GM23248 (cell line): ENCODE measurements around the gene NUDT14. TPM values are rescaled to one million over a fixed set of nuclear protein-coding genes. Genes with fewer than 3 reads are reported as not detected.

ENCODE experiments used
- DNase-seq: peaks from one replicate; pipeline ENCODE4 v3.0.0-alpha.2; 2015
- H2AFZ ChIP-seq: fragments of 200-600 bp; sonication (generic); 2 replicates; pipeline ENCODE4 v1.6.1; 2016; ENCODE audit warnings: antibody characterized with exemption
- H3F3A ChIP-seq: fragments of 200-600 bp; sonication (generic); 2 replicates; pipeline ENCODE4 v1.6.1; 2016; ENCODE audit warnings: mild to moderate bottlenecking, antibody characterized with exemption, mixed run types; ENCODE audit not compliant: insufficient read depth
- H3K27ac ChIP-seq: fragments of 200-600 bp; sonication (generic); 2 replicates; pipeline ENCODE4 v1.5.1; 2016; ENCODE audit warnings: mild to moderate bottlenecking
- H3K27me3 ChIP-seq: fragments of 200-600 bp; sonication (generic); replicated peaks from 2 replicates; pipeline ENCODE4 v1.6.1; 2016; ENCODE audit warnings: mild to moderate bottlenecking; ENCODE audit not compliant: insufficient read depth
- H3K36me3 ChIP-seq: fragments of 200-600 bp; sonication (generic); 2 replicates; pipeline ENCODE4 v1.6.1; 2016; ENCODE audit warnings: low read depth, mild to moderate bottlenecking
- H3K4me1 ChIP-seq: fragments of 200-600 bp; sonication (generic); 2 replicates; pipeline ENCODE4 v1.6.1; 2016; ENCODE audit warnings: mild to moderate bottlenecking; ENCODE audit not compliant: insufficient read depth
- H3K4me2 ChIP-seq: fragments of 200-600 bp; sonication (generic); one replicate; pipeline ENCODE4 v1.6.1; 2016; ENCODE audit warnings: mild to moderate bottlenecking; ENCODE audit not compliant: unreplicated experiment
- H3K4me3 ChIP-seq: fragments of 200-600 bp; sonication (generic); 2 replicates; pipeline ENCODE4 v1.5.1; 2016; ENCODE audit warnings: mild to moderate bottlenecking
- H3K79me2 ChIP-seq: fragments of 200-600 bp; sonication (generic); 2 replicates; pipeline ENCODE4 v1.6.1; 2016; ENCODE audit warnings: mild to moderate bottlenecking; ENCODE audit not compliant: insufficient read depth
- H3K9ac ChIP-seq: fragments of 200-600 bp; sonication (generic); 2 replicates; pipeline ENCODE4 v1.6.1; 2016; ENCODE audit warnings: mild to moderate bottlenecking
- H3K9me2 ChIP-seq: fragments of 200-600 bp; sonication (generic); 2 replicates; pipeline ENCODE4 v1.6.1; 2016; ENCODE audit warnings: mixed run types, mild to moderate bottlenecking, moderate library complexity; ENCODE audit not compliant: insufficient read depth
- H3K9me3 ChIP-seq: fragments of 200-600 bp; sonication (generic); one replicate; pipeline ENCODE4 v1.6.1; 2017; ENCODE audit warnings: low read depth
- H4K20me1 ChIP-seq: fragments of 200-600 bp; sonication (generic); 2 replicates; pipeline ENCODE4 v1.6.0; 2016; ENCODE audit not compliant: insufficient read depth
- EZH2 ChIP-seq: fragments of 200-600 bp; sonication (generic); IDR thresholded peaks from 2 replicates; pipeline ENCODE4 v1.6.1; 2018; ENCODE audit warnings: antibody characterized with exemption, mild to moderate bottlenecking; ENCODE audit not compliant: insufficient read depth, poor library complexity, severe bottlenecking
- EZH2phosphoT487 ChIP-seq: fragments of 200-600 bp; sonication (generic); IDR thresholded peaks from 2 replicates; pipeline ENCODE4 v1.6.1; 2018; ENCODE audit warnings: antibody characterized with exemption, moderate library complexity, mild to moderate bottlenecking, low read depth; ENCODE audit not compliant: insufficient read depth
- WGBS, 2 experiments: methylation state at CpG; one replicate each; pipeline ENCODE4 v1.1.6; 2015 to 2017; ENCODE audit warnings: low lambda C conversion rate in 2 of 2, low coverage in 1 of 2; ENCODE audit errors: missing lambda C conversion rate in 2 of 2; 5-methylcytosine and 5-hydroxymethylcytosine counted together
- in situ Hi-C: fragments of 300-500 bp; cut with MboI; formaldehyde crosslinking; loops from 2 replicates; pipeline ENCODE4 v1.15.0; 2020
- polyA plus RNA-seq: library from polyadenylated mRNA; unstranded; fragments of >200 nt; fragmentation: Nextera tagmentation; extraction: Ambion mirVana; gene quantifications from 2 replicates; pipeline ENCODE4 v1.2.1, GENCODE V29; 2016
- total RNA-seq: library from RNA; depleted of rRNA; stranded (reverse); fragments of >200 nt; shearing (Covaris generic); gene quantifications from 2 replicates; pipeline ENCODE4 v1.2.3, GENCODE V29; 2014

The NUDT14 gene
- total and polyA plus RNA-seq, 2 experiments from 2014 or later = 8.6 to 10.8 TPM

- H3K27me3 ChIP-seq = no peaks in the 10 kb centered on the region
- no peaks in the 10 kb centered on the region for H3F3A ChIP-seq
- no peak overlapping the region for H3K4me2 ChIP-seq
- 92 to 94% methylated on average over 7 to 10 of the region's 10 CpGs for WGBS, 2 experiments
- in situ Hi-C loops = no loop called here
- no peaks in the 10 kb centered on the region for H3K4me1 ChIP-seq
- H3K9me3 ChIP-seq = no peaks in the 10 kb centered on the region
- H3K79me2 ChIP-seq = peaks cover 5% of the 10 kb centered on the region; the same call in 1 of the 2 replicates
- H4K20me1 ChIP-seq = no peaks in the 10 kb centered on the region
- no peak overlapping the region for H3K4me3 ChIP-seq
- no peak overlapping the region for H2AFZ ChIP-seq
- H3K9me2 ChIP-seq = no peaks in the 10 kb centered on the region
- H3K27ac ChIP-seq = no peak overlapping the region
- no peak for DNase-seq
- TF ChIP-seq EZH2phosphoT487 (no peak), EZH2 (no peak)
- H3K36me3 ChIP-seq = no peaks in the 10 kb centered on the region; the same call in 1 of the 2 replicates
- H3K9ac ChIP-seq = no peak overlapping the region
Observed at GRCh38 chr14:105226198-105226597, 45.1 kb upstream of the NUDT14 start.

- no peaks in the 10 kb centered on the region for H3K27me3 ChIP-seq
- TF ChIP-seq EZH2 (no peak), EZH2phosphoT487 (no peak)
- no peak overlapping the region for H2AFZ ChIP-seq
- H3K27ac ChIP-seq = no peak overlapping the region
- H3K36me3 ChIP-seq = no peaks in the 10 kb centered on the region; the same call in 1 of the 2 replicates
- H3K79me2 ChIP-seq = peaks cover 5% of the 10 kb centered on the region; the same call in 1 of the 2 replicates
- DNase-seq = no peak
- H4K20me1 ChIP-seq = no peaks in the 10 kb centered on the region
- H3K9ac ChIP-seq = no peak overlapping the region
- H3K4me2 ChIP-seq = no peak overlapping the region
- no peak overlapping the region for H3K4me3 ChIP-seq
- H3K4me1 ChIP-seq = no peaks in the 10 kb centered on the region
- in situ Hi-C loops = no loop called here
- no peaks in the 10 kb centered on the region for H3K9me3 ChIP-seq
- 94 to 95% methylated on average over 10 to 11 of the region's 11 CpGs for WGBS, 2 experiments
- H3F3A ChIP-seq = no peaks in the 10 kb centered on the region
- no peaks in the 10 kb centered on the region for H3K9me2 ChIP-seq
Observed at GRCh38 chr14:105224845-105225570, 43.9 kb upstream of the NUDT14 start.

- no peaks in the 10 kb centered on the region for H3K27me3 ChIP-seq
- H3K27ac ChIP-seq = no peak overlapping the region
- in situ Hi-C loops = no loop called here
- no peak overlapping the region for H2AFZ ChIP-seq
- H3K4me2 ChIP-seq = no peak overlapping the region
- H3K4me3 ChIP-seq = no peak overlapping the region
- WGBS, 2 experiments = 93 to 94% methylated on average over 15 of the region's 15 CpGs
- H3K9me2 ChIP-seq = no peaks in the 10 kb centered on the region
- no peak for DNase-seq
- no peaks in the 10 kb centered on the region for H3K9me3 ChIP-seq
- no peak for TF ChIP-seq EZH2
- no peak for TF ChIP-seq EZH2phosphoT487
- no peaks in the 10 kb centered on the region; the same call in 1 of the 2 replicates for H3K36me3 ChIP-seq
- H3K9ac ChIP-seq = no peak overlapping the region
- no peaks in the 10 kb centered on the region for H3K4me1 ChIP-seq
- no peaks in the 10 kb centered on the region for H3F3A ChIP-seq
- no peaks in the 10 kb centered on the region for H4K20me1 ChIP-seq
- H3K79me2 ChIP-seq = peaks cover 3% of the 10 kb centered on the region; the same call in 1 of the 2 replicates
Observed at GRCh38 chr14:105223770-105224544, 42.8 kb upstream of the NUDT14 start.

- Histone ChIP-seq H3K4me1 (no peaks in the 10 kb centered on the region), H3K36me3 (no peaks in the 10 kb centered on the region; the same call in 1 of the 2 replicates), H3K9ac (no peak overlapping the region), H3K27me3 (no peaks in the 10 kb centered on the region), H3K79me2 (no peaks in the 10 kb centered on the region), H3K27ac (no peak overlapping the region), H3K4me2 (no peak overlapping the region), H2AFZ (no peak overlapping the region), H3K9me3 (no peaks in the 10 kb centered on the region), H3K9me2 (no peaks in the 10 kb centered on the region), H3F3A (no peaks in the 10 kb centered on the region), H4K20me1 (no peaks in the 10 kb centered on the region), H3K4me3 (no peak overlapping the region)
- WGBS, 2 experiments = 89 to 93% methylated on average over 16 of the region's 16 CpGs
- DNase-seq = no peak
- in situ Hi-C loops = no loop called here
- TF ChIP-seq EZH2phosphoT487 (no peak), EZH2 (no peak)
Observed at GRCh38 chr14:105223260-105223659, 42.1 kb upstream of the NUDT14 start.
